GM12878 (cell line): ENCODE measurements around the gene CSAD. TPM values are rescaled to one million over a fixed set of nuclear protein-coding genes. Genes with fewer than 3 reads are reported as not detected.

Experiments used
- ATAC-seq: fragments of 200-7000 bp; cut with Tn5 transposase; 3 replicates; pipeline ENCODE4 v1.9.1; 2020; ENCODE audit warnings: mild to moderate bottlenecking, moderate library complexity
- BruUV-seq: library from RNA; stranded (reverse); fragments of 400-500 nt; replicated peaks from 2 replicates; lab custom pipeline; 2021; lab: Mats Ljungman, UMichigan
- CTCF ChIA-PET: fragments of 300-600 bp; sonication (Branson Sonifier 250); formaldehyde crosslinking; extraction: SDS; loops from one replicate; lab custom pipeline; 2021; ENCODE audit warnings: inconsistent platforms; lab: Yijun Ruan, JAX
- POLR2A ChIA-PET: fragments of 350-600 bp; formaldehyde crosslinking; extraction: SDS; loops from one replicate; lab custom pipeline; 2021; ENCODE audit warnings: inconsistent platforms; lab: Charles Lee
- RAD21 ChIA-PET: fragments of 300-600 bp; sonication (Branson Sonifier 250); formaldehyde crosslinking; loops from one replicate; lab custom pipeline; 2023; ENCODE audit warnings: antibody characterized with exemption; ENCODE audit not compliant: unreplicated experiment; lab: Charles Lee
- SMC1A ChIA-PET: fragments of 300-600 bp; sonication (Branson Sonifier 250); formaldehyde crosslinking; loops from one replicate; lab custom pipeline; 2023; ENCODE audit not compliant: unreplicated experiment, uncharacterized antibody; lab: Charles Lee
- DNase-seq: peaks from one replicate; pipeline ENCODE4 v3.0.0-alpha.2; 2011; ENCODE audit warnings: low read depth, low spot score
- FAIRE-seq: peaks from 3 replicates; lab custom pipeline; 2011; peaks lifted over from hg19 to GRCh38; lab: Jason Lieb, UNC
- H2AFZ ChIP-seq: 2 replicates; pipeline ENCODE4 v1.6.0; 2011; ENCODE audit warnings: low read depth, low read length, control low read depth; ENCODE audit not compliant: control insufficient read depth
- H3K27ac ChIP-seq: 2 replicates; pipeline ENCODE4 v1.5.1; 2011; ENCODE audit warnings: control low read depth; ENCODE audit not compliant: control insufficient read depth, insufficient read depth
- H3K27me3 ChIP-seq, 2 experiments: replicated peaks in 1 of 2; 2 replicates each; pipeline versions ENCODE4 v1.6.0 to v1.6.1; 2011; ENCODE audit warnings: low read length in 1 of 2; ENCODE audit not compliant: control insufficient read depth in 2 of 2, insufficient read depth in 2 of 2
- H3K36me3 ChIP-seq, 2 experiments: 2 replicates each; pipeline ENCODE4 v1.5.1; 2011; ENCODE audit warnings: low read length in 1 of 2; ENCODE audit not compliant: control insufficient read depth in 2 of 2, insufficient read depth in 2 of 2
- H3K4me1 ChIP-seq: 2 replicates; pipeline ENCODE4 v1.6.1; 2011; ENCODE audit warnings: mild to moderate bottlenecking, low read length, moderate library complexity, mixed read lengths; ENCODE audit not compliant: control insufficient read depth, insufficient read depth
- H3K4me2 ChIP-seq: 2 replicates; pipeline ENCODE4 v1.6.0; 2011; ENCODE audit warnings: control low read depth; ENCODE audit not compliant: control insufficient read depth, insufficient read depth
- H3K4me3 ChIP-seq: fragments of 200-600 bp; sonication (generic); 2 replicates; pipeline ENCODE4 v1.5.1; 2016
- H3K79me2 ChIP-seq: 2 replicates; pipeline ENCODE4 v1.6.0; 2011; ENCODE audit warnings: low read length; ENCODE audit not compliant: control insufficient read depth, insufficient read depth
- H3K9ac ChIP-seq: 2 replicates; pipeline ENCODE4 v1.8.0; 2011; ENCODE audit warnings: low read length, control low read depth, mixed read lengths; ENCODE audit not compliant: control insufficient read depth, insufficient read depth
- H3K9me3 ChIP-seq: replicated peaks from 3 replicates; pipeline ENCODE4 v1.5.1; 2011; ENCODE audit warnings: mild to moderate bottlenecking, low read length; ENCODE audit not compliant: control insufficient read depth, insufficient read depth
- H4K20me1 ChIP-seq: 2 replicates; pipeline ENCODE4 v1.6.0; 2011; ENCODE audit not compliant: control insufficient read depth, insufficient read depth
- BCL11A ChIP-seq: IDR thresholded peaks from 2 replicates; pipeline ENCODE4 v1.6.1; 2011; ENCODE audit warnings: low read depth, low read length
- CBFB ChIP-seq: IDR thresholded peaks from 2 replicates; pipeline ENCODE4 v1.6.1; 2016; ENCODE audit warnings: antibody characterized with exemption, low read depth
- E2F4 ChIP-seq: IDR thresholded peaks from 2 replicates; pipeline ENCODE4 v1.6.1; 2012; ENCODE audit warnings: low read depth, low read length, improper control_type of control experiment
- FOS ChIP-seq: IDR thresholded peaks from 3 replicates; pipeline ENCODE4 v1.6.1; 2011; ENCODE audit warnings: borderline replicate concordance; ENCODE audit not compliant: insufficient read length; ENCODE audit errors: extremely low read depth
- KDM1A ChIP-seq: fragments of 200-600 bp; sonication (generic); IDR thresholded peaks from 2 replicates; pipeline ENCODE4 v1.6.1; 2016; ENCODE audit warnings: borderline replicate concordance
- MYB ChIP-seq: fragments of 150-350 bp; IDR thresholded peaks from 2 replicates; pipeline ENCODE4 v1.6.1; 2014; ENCODE audit warnings: mild to moderate bottlenecking, low read depth, low read length, borderline replicate concordance
- NKRF ChIP-seq: fragments of 450-650 bp; conservative IDR thresholded peaks from 2 replicates; pipeline ENCODE4 v1.6.1; 2017; ENCODE audit warnings: mild to moderate bottlenecking, moderate library complexity
- RFX5 ChIP-seq: IDR thresholded peaks from 2 replicates; pipeline ENCODE4 v1.6.1; 2011; ENCODE audit warnings: low read depth, low read length, improper control_type of control experiment
- SMC3 ChIP-seq: IDR thresholded peaks from 2 replicates; pipeline ENCODE4 v1.6.1; 2011; ENCODE audit warnings: low read length, improper control_type of control experiment, borderline replicate concordance
- TCF12 ChIP-seq: IDR thresholded peaks from 2 replicates; pipeline ENCODE4 v1.6.1; 2011; ENCODE audit warnings: low read depth, mild to moderate bottlenecking, low read length
- ZBTB4 ChIP-seq: fragments of 450-650 bp; formaldehyde crosslinking; IDR thresholded peaks from 2 replicates; pipeline ENCODE4 v1.4.0; 2022; ENCODE audit warnings: mild to moderate bottlenecking, moderate library complexity
- WGBS: methylation state at CpG from one replicate; pipeline ENCODE4 v1.1.6; 2016; ENCODE audit warnings: low lambda C conversion rate; ENCODE audit not compliant: insufficient replicate concordance, insufficient coverage; ENCODE audit errors: missing lambda C conversion rate; 5-methylcytosine and 5-hydroxymethylcytosine counted together
- in situ Hi-C: fragments of 300-500 bp; cut with MboI; formaldehyde crosslinking; loops from 9 replicates; pipeline ENCODE4 v1.14.3; 2018; ENCODE audit warnings: mixed read lengths
- intact Hi-C: fragments of 100-400 bp; cut with micrococcal nuclease; formaldehyde crosslinking; loops from one replicate; pipeline ENCODE4 v1.14.2; 2022; ENCODE audit not compliant: unreplicated experiment
- polyA plus RNA-seq, 11 experiments: library from polyadenylated mRNA; depleted of rRNA in 4 of 11; unstranded in 6 of 11; stranded (reverse) in 5 of 11; fragments of >200 nt; fragmentation: Nextera tagmentation in 4 of 11; fragmentation: Illumina TruSeq in 1 of 11; extraction: Ambion mirVana in 4 of 11; extraction: Trizol in 1 of 11; gene quantifications; 1 replicate in 1 of 11; 2 replicates in 10 of 11; pipeline versions ENCODE4 v1.2.1 to v1.2.3, GENCODE V29; 2011 to 2016; ENCODE audit warnings: inconsistent platforms in 2 of 11, missing spikeins in 2 of 11, low read depth in 1 of 11
- total RNA-seq, 4 experiments: library from RNA; depleted of rRNA in 3 of 4; stranded (reverse); fragments of >200 nt in 3 of 4; fragmentation: Illumina TruSeq in 1 of 4; extraction: Trizol in 1 of 4; gene quantifications; 2 replicates each; pipeline versions ENCODE4 v1.2.1 to v1.2.3, GENCODE V29; 2013 to 2021

Gene CSAD
- total and polyA plus RNA-seq, 10 of the 15 experiments (the other 5 are each of a cell fraction or from before 2014, with no cell fraction given) = 1.1 to 20.4 (median 6.2) TPM

- in situ Hi-C loops = no loop called here
- Histone ChIP-seq H3K27ac (no peak overlapping the region), H3K4me3 (no peak overlapping the region), H3K27me3 (no peaks in the 10 kb centered on the region), H3K4me1 (no peaks in the 10 kb centered on the region), H4K20me1 (no peaks in the 10 kb centered on the region), H2AFZ (no peak overlapping the region), H3K9ac (no peak overlapping the region), H3K36me3 (no peaks in the 10 kb centered on the region), H3K79me2 (no peaks in the 10 kb centered on the region), H3K9me3 (no peaks in the 10 kb centered on the region; the same call in 2 of the 3 replicates), H3K4me2 (no peak overlapping the region)
- ATAC-seq (no peak), DNase-seq (no peak), FAIRE-seq (no peak)
- BruUV-seq = no TSS peak
- intact Hi-C loops = no loop called here
- CTCF ChIA-PET = no interaction called here
- RAD21 ChIA-PET = no interaction called here
- 81% methylated on average over 15 of the region's 15 CpGs for WGBS
- TF ChIP-seq BCL11A (no peak), ZBTB4 (CRISPR knock-in tag) (no peak), RFX5 (no peak), TCF12 (no peak), E2F4 (no peak), CBFB (no peak), SMC3 (no peak), MYB (no peak), FOS (no peak), KDM1A (no peak), NKRF (no peak)
- SMC1A ChIA-PET = no interaction called here
- POLR2A ChIA-PET = no interaction called here
Observed at GRCh38 chr12:53147653-53148052, 33.1 kb downstream of the CSAD start.
